ENCODE data around the gene APBA1.

The APBA1 gene

DNA sequence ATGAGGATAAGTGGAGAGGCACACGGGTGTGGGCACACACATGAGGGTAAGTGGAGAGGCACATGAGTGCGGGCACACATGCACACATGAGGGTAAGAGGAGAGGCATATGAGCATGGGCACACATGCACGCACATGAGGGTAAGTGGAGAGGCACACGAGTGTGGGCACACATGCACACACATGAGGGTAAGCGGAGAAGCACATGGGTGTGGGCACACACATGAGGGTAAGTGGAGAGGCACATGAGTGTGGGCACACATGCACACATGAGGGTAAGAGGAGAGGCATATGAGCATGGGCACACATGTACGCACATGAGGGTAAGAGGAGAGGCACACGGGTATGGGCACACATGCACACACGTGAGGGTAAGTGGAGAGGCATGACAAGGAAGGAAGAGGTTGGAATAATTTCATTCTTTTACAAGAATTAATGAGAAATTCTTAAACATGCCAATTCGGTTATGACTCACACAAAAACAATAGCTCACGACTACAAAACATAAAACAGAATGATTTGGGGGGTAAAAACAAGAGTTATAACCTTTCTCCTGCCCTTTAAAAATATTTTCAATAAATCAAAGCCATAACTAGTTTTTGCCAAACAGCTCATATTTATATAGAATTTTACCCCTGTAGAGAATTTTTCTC is 67.5 kb downstream of the APBA1 start:
- no peaks in the 10 kb centered on the region for H3K9me3 ChIP-seq (ENCODE audit: control insufficient read depth, insufficient read depth, low read length)
- no peak overlapping the region for H3K4me2 ChIP-seq (ENCODE audit: low read length)
- no peak overlapping the region for H3K4me3 ChIP-seq (ENCODE audit: low read length)
- H3K9me2 ChIP-seq (replicated peaks; ENCODE audit: control insufficient read depth, low read length), result no peaks in the 10 kb centered on the region
- no peaks in the 10 kb centered on the region for H3K36me3 ChIP-seq (ENCODE audit: control insufficient read depth, low read length)
- H3K4me1 ChIP-seq (ENCODE audit: control insufficient read depth, low read length), result no peaks in the 10 kb centered on the region
- no peaks in the 10 kb centered on the region for H3K27me3 ChIP-seq (ENCODE audit: control insufficient read depth, low read length)
- H3K27ac ChIP-seq (ENCODE audit: low read depth, low read length), result no peak overlapping the region
- no peaks in the 10 kb centered on the region for H3F3A ChIP-seq (ENCODE audit: control insufficient read depth, insufficient read depth)
- no peaks in the 10 kb centered on the region for H4K20me1 ChIP-seq (ENCODE audit: control insufficient read depth, insufficient read depth, low read depth, low read length)
- TF ChIP-seq, protein P1, sequence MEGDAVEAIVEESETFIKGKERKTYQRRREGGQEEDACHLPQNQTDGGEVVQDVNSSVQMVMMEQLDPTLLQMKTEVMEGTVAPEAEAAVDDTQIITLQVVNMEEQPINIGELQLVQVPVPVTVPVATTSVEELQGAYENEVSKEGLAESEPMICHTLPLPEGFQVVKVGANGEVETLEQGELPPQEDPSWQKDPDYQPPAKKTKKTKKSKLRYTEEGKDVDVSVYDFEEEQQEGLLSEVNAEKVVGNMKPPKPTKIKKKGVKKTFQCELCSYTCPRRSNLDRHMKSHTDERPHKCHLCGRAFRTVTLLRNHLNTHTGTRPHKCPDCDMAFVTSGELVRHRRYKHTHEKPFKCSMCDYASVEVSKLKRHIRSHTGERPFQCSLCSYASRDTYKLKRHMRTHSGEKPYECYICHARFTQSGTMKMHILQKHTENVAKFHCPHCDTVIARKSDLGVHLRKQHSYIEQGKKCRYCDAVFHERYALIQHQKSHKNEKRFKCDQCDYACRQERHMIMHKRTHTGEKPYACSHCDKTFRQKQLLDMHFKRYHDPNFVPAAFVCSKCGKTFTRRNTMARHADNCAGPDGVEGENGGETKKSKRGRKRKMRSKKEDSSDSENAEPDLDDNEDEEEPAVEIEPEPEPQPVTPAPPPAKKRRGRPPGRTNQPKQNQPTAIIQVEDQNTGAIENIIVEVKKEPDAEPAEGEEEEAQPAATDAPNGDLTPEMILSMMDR (IDR thresholded peaks at IDR 0.05; ENCODE audit: low read depth, low read length, poor library complexity, severe bottlenecking), result no peak
- no peak for TF ChIP-seq EZH2phosphoT487 (IDR thresholded peaks at IDR 0.05; ENCODE audit: borderline replicate concordance, low read length)
- H3K79me2 ChIP-seq (ENCODE audit: control insufficient read depth, low read length), result no peaks in the 10 kb centered on the region

DNA sequence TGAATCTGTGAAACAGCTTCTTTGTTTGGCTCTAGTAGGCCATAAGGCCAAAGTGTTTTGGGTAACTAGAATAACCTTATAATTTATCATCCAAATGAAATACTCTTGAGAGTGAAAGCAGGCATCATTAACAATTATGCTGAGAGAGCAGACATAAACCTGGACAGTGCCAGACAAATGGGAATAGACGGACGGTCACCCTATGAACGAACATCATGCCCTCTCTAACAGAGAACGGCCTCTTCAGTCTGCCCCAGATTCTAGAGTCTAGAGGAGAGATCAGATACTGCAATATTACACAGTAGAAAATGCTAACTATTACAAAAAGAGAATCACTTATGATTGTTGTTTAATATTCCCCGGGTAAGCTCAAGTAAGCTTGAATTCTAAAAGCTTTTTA is 68.5 kb downstream of the APBA1 start:
- TF ChIP-seq, protein P1 (IDR thresholded peaks at IDR 0.05; ENCODE audit: low read depth, low read length, poor library complexity, severe bottlenecking), result no peak
- TF ChIP-seq EZH2phosphoT487 (IDR thresholded peaks at IDR 0.05; ENCODE audit: borderline replicate concordance, low read length), result no peak
- no peak overlapping the region for H3K4me3 ChIP-seq (ENCODE audit: low read length)

DNA sequence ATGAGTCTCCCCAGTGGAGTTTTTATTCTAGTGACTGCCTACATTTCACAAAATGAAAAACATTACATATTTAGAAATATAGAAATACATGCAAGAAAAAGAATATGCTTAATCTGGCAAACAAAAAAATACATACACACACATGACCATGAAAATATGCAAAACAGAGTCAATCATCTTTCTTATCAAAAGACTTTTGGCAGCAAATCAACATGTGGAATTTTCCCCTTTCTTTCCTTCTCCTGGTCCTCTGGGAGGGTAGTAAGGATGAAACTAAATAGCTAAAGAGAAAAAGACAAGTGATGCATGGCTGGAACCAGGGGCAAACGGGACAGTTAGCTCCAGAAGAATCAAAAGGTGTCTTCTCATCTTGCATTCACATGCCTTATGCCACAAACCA is 69.4 kb downstream of the APBA1 start:
- Histone ChIP-seq H3K9me3 (ENCODE audit: control insufficient read depth, insufficient read depth, low read length) (no peaks in the 10 kb centered on the region), H3K4me3 (ENCODE audit: low read length) (no peak overlapping the region), H3K27me3 (ENCODE audit: control insufficient read depth, low read length) (no peaks in the 10 kb centered on the region), H3K4me1 (ENCODE audit: control insufficient read depth, low read length) (no peaks in the 10 kb centered on the region), H3K9me2 (replicated peaks; ENCODE audit: control insufficient read depth, low read length) (no peaks in the 10 kb centered on the region), H4K20me1 (ENCODE audit: control insufficient read depth, insufficient read depth, low read depth, low read length) (no peaks in the 10 kb centered on the region), H3F3A (ENCODE audit: control insufficient read depth, insufficient read depth) (no peaks in the 10 kb centered on the region), H3K79me2 (ENCODE audit: control insufficient read depth, low read length) (no peaks in the 10 kb centered on the region), H3K36me3 (ENCODE audit: control insufficient read depth, low read length) (no peaks in the 10 kb centered on the region), H3K27ac (ENCODE audit: low read depth, low read length) (no peak overlapping the region), H3K4me2 (ENCODE audit: low read length) (no peak overlapping the region)
- TF ChIP-seq, protein P1 (IDR thresholded peaks at IDR 0.05; ENCODE audit: low read depth, low read length, poor library complexity, severe bottlenecking), result no peak
- no peak for TF ChIP-seq EZH2phosphoT487 (IDR thresholded peaks at IDR 0.05; ENCODE audit: borderline replicate concordance, low read length)

More for the DNA sequence above, 68.5 kb downstream of the APBA1 start:
- H3K27ac ChIP-seq (ENCODE audit: low read depth, low read length), result no peak overlapping the region
- H3K4me1 ChIP-seq (ENCODE audit: control insufficient read depth, low read length), result no peaks in the 10 kb centered on the region
- H3F3A ChIP-seq (ENCODE audit: control insufficient read depth, insufficient read depth), result no peaks in the 10 kb centered on the region
- H3K36me3 ChIP-seq (ENCODE audit: control insufficient read depth, low read length), result no peaks in the 10 kb centered on the region
- no peak overlapping the region for H3K4me2 ChIP-seq (ENCODE audit: low read length)
- no peaks in the 10 kb centered on the region for H3K79me2 ChIP-seq (ENCODE audit: control insufficient read depth, low read length)
- no peaks in the 10 kb centered on the region for H3K27me3 ChIP-seq (ENCODE audit: control insufficient read depth, low read length)
- H4K20me1 ChIP-seq (ENCODE audit: control insufficient read depth, insufficient read depth, low read depth, low read length), result no peaks in the 10 kb centered on the region
- no peaks in the 10 kb centered on the region for H3K9me2 ChIP-seq (replicated peaks; ENCODE audit: control insufficient read depth, low read length)
- H3K9me3 ChIP-seq (ENCODE audit: control insufficient read depth, insufficient read depth, low read length), result no peaks in the 10 kb centered on the region
